Naive thymus-derived CD8-positive, alpha-beta T cell (primary cell): ENCODE measurements around the gene MAGEA10. TPM values are rescaled to one million over a fixed set of nuclear protein-coding genes. Genes with fewer than 3 reads are reported as not detected.
A peak's percentile ranks its signal among the peaks of the same experiment; 100 is the strongest.
"Not testable (repeated sequence)": the region's sequence is repeated elsewhere in the genome, so short reads cannot be mapped to it uniquely, and the experiment has no call there.

Source experiments
- ATAC-seq, 2 donors: fragments of 150-1000 bp; cut with Tn5 transposase in 1 of 2; sonication (Bioruptor Pico), chemical (Tn5 transposase) in 1 of 2; 1 replicate in 1 of 2; 2 replicates in 1 of 2; pipeline ENCODE4 v1.10.0; 2021; ENCODE audit warnings: mild to moderate bottlenecking in 2 of 2, moderate library complexity in 2 of 2
- POLR2A ChIA-PET: fragments of 350-600 bp; sonication (Branson Sonifier 250); formaldehyde crosslinking; loops from one replicate; lab custom pipeline; 2021; ENCODE audit warnings: antibody characterized with exemption; lab: Charles Lee
- DNase-seq, 10 donors: peaks; one replicate each; pipeline versions ENCODE4 v3.0.0 to v3.0.0-alpha.2; 2020 to 2022
- H3K27ac Mint-ChIP-seq, 10 donors: one replicate each; pipeline ENCODE4 v1.8.0; 2020 to 2022; ENCODE audit warnings: mild to moderate bottlenecking in 10 of 10, mixed read lengths in 10 of 10, moderate library complexity in 4 of 10, inconsistent platforms in 1 of 10
- H3K27me3 Mint-ChIP-seq, 5 donors: one replicate each; pipeline ENCODE4 v1.8.0; 2021 to 2022; ENCODE audit warnings: mixed read lengths in 5 of 5
- H3K36me3 Mint-ChIP-seq, 3 donors: one replicate each; pipeline ENCODE4 v1.8.0; 2020 to 2022; ENCODE audit warnings: mixed read lengths in 3 of 3, mild to moderate bottlenecking in 2 of 3, inconsistent platforms in 1 of 3
- H3K4me1 Mint-ChIP-seq, 4 donors: one replicate each; pipeline ENCODE4 v1.8.0; 2021 to 2022; ENCODE audit warnings: mixed read lengths in 4 of 4
- H3K4me3 Mint-ChIP-seq, 10 donors: one replicate each; pipeline ENCODE4 v1.8.0; 2020 to 2022; ENCODE audit warnings: mild to moderate bottlenecking in 10 of 10, mixed read lengths in 10 of 10, moderate library complexity in 6 of 10, inconsistent platforms in 1 of 10
- H3K9me3 Mint-ChIP-seq, 9 donors: one replicate each; pipeline ENCODE4 v1.8.0; 2020 to 2022; ENCODE audit warnings: mixed read lengths in 9 of 9, mild to moderate bottlenecking in 3 of 9, inconsistent platforms in 1 of 9, moderate library complexity in 1 of 9
- polyA plus RNA-seq, 3 donors: library from polyadenylated mRNA; unstranded; fragments of 300-500 nt; fragmentation: Illumina TruSeq; gene quantifications; one replicate each; pipeline ENCODE4 v1.2.3, GENCODE V29; 2021
- total RNA-seq, 8 experiments: library from RNA in 2 of 8; stranded (reverse) in 2 of 8; gene quantifications; one replicate each; pipeline ENCODE4 v1.2.3 and lab custom pipeline; 2021 to 2026

MAGEA10 gene
- total and polyA plus RNA-seq, 5 experiments from 2014 or later, result not detected

DNA sequence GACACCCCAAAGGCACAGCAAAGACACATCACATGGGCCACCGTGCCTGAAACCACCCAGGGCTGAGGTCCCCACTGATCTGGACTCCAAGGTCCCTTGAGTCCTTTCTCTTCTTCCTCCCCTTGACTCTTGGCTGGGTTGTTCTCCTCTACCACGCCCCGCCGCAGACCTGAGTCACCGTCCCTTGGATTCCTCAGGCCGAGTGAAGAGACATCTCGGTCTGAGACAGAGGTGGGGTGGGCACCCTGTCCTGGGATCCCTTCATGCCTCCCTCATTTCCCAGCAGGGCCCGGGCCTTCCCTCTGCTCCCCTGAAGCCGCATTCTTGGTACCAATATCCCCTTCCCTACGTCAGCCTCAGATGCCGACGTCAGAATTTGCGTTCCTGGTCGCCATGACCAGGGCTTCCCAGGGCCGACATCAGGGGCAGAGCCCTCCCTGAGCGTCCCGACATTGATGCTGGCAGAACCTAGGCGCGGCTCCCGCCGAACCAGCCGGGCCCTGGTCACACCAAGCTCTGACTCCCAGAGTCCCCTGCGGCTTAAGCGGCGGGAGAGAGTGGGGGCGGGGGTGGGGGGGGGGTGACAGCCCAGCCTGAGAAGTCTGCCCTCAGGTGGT, 498 bp downstream of the MAGEA10 start:
- no peak overlapping the region for H3K4me3 Mint-ChIP-seq
- H3K27me3 Mint-ChIP-seq, result no peaks in the 10 kb centered on the region
- ATAC-seq, result no peak
- peaks cover 0 to 2% (median 0%) of the 10 kb centered on the region in 9 donors for H3K9me3 Mint-ChIP-seq
- POLR2A ChIA-PET, result no interaction called here
- H3K36me3 Mint-ChIP-seq, result no peaks in the 10 kb centered on the region
- H3K27ac Mint-ChIP-seq, result no peak overlapping the region
- DNase-seq, result no peak
- H3K4me1 Mint-ChIP-seq, result no peaks in the 10 kb centered on the region

DNA sequence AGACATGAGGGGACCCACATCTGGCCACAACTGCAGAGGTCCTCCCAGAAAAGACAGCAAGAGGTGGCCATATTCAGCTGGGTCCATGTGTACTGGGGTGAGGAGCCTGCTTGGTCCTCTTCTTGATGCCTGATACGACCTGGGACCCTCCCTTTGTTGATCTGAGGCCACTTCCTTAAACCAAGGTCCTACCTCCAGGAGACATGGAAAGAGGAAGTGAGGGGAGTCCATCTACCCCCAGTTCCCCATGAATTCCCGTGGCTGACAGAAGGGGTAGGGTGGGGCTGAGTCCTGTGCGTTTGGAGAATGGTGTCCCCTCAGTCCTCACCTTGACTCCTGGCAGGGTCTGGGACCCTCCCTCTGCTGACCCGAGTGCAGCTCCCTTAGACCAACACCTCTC, 2.1 kb downstream of the MAGEA10 start:
- Mint-ChIP-seq H3K4me1 (no peaks in the 10 kb centered on the region), H3K4me3 (no peak overlapping the region), H3K9me3 (peaks cover 0 to 2% (median 0%) of the 10 kb centered on the region in 9 donors), H3K36me3 (no peaks in the 10 kb centered on the region), H3K27me3 (no peaks in the 10 kb centered on the region), H3K27ac (peak overlapping the region in 1 of 10 donors; percentile 34)
- DNase-seq, result no peak
- ATAC-seq, result no peak
- POLR2A ChIA-PET, result no interaction called here

- Mint-ChIP-seq H3K27ac (no peak overlapping the region), H3K4me3 (no peak overlapping the region), H3K4me1 (no peaks in the 10 kb centered on the region), H3K9me3 (no peaks in the 10 kb centered on the region), H3K27me3 (peaks cover 0 to 4% (median 0%) of the 10 kb centered on the region in 5 donors), H3K36me3 (no peaks in the 10 kb centered on the region)
- DNase-seq (no peak), ATAC-seq (no peak)
- POLR2A ChIA-PET, result no interaction called here
These were observed 6.9 kb downstream of the MAGEA10 start for GRCh38 chrX:152131525-152131924.

DNA sequence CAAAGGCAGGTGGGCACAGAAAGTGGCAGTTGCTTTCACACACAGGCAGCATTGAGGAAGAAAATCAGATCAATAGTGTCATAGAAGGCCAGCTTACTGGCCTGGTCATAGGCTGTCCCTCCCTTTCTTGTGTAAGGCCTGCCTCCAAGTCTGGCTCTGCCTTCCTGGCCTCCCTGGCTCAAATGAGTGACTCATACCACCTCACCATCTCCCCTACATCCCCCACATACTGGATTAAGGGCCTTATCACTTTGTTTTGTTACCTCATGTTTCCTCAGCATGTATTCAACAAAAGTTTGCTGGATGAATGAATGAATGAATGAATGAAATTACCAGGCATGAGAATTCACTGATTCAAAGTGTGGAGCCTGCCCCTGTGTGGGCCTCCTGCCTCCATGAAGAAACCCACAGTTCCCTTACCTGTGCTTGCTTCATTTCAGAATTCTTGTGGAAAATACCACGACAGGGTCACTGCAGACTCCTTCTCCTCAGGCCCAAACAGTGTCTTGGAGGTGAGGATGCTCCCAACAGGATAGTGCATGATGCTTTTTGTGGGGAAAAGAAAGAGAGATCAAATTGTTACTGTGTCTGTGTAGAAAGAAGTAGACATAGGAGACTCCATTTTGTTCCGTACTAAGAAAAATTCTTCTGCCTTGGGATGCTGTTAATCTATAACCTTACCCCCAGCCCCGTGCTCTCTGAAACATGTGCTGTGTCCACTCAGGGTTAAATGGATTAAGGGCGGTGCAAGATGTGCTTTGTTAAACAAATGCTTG, 9.1 kb downstream of the MAGEA10 start:
- H3K9me3 Mint-ChIP-seq, H3K4me3 Mint-ChIP-seq, H3K27ac Mint-ChIP-seq, H3K4me1 Mint-ChIP-seq, DNase-seq, POLR2A ChIA-PET, H3K36me3 Mint-ChIP-seq, ATAC-seq, H3K27me3 Mint-ChIP-seq: not testable (repeated sequence)

GRCh38 chrX:152117305-152117704, 21.1 kb downstream of the MAGEA10 start:
- no peak for ATAC-seq
- POLR2A ChIA-PET, result no interaction called here
- no peak overlapping the region for H3K27ac Mint-ChIP-seq
- H3K27me3 Mint-ChIP-seq, result no peaks in the 10 kb centered on the region
- no peaks in the 10 kb centered on the region for H3K4me1 Mint-ChIP-seq
- H3K4me3 Mint-ChIP-seq, result no peak overlapping the region
- no peak for DNase-seq
- no peaks in the 10 kb centered on the region for H3K36me3 Mint-ChIP-seq
- no peaks in the 10 kb centered on the region for H3K9me3 Mint-ChIP-seq

DNA sequence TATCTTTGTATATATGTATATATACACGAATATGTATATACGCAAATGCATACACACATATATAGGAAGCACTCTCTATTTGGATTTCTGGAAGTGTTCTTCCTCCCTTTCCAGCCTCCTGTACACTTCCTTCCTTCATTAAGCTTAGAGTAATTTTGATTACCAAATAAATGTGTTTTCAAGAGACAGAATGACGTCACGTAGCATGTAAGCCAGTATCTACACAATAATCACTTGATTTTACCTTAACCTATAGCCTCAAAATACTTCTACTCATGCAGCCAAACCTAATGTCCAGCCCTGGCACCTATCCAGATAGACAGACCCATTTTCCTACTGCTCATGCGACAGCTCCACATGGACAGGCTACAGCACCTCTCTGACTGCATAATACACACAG, 29.9 kb downstream of the MAGEA10 start:
- Mint-ChIP-seq H3K9me3 (no peaks in the 10 kb centered on the region), H3K27me3 (peaks cover 0 to 5% (median 0%) of the 10 kb centered on the region in 5 donors), H3K36me3 (no peaks in the 10 kb centered on the region), H3K4me1 (no peaks in the 10 kb centered on the region), H3K4me3 (no peak overlapping the region), H3K27ac (peak overlapping the region in 1 of 10 donors; percentile 3)
- DNase-seq (no peak), ATAC-seq (no peak)
- POLR2A ChIA-PET, result no interaction called here

DNA sequence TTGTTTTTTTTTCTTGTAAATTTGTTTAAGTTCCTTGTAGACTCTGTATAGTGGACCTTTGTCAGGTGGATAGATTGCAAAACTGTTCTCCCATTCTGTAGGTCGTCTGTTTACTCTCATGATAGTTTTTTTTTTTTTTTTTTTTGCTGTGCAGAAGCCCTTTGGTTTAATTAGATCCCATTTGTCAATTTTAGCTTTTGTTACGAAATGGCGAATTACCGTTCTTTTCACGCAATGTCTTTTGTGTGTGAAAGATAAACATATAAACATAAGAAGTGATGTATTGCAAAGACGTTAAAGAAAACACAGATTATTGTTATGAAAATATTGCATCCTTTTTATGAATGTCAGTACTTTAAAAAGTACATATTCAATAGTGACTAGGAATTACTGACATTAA, 34.5 kb downstream of the MAGEA10 start:
- DNase-seq (no peak), ATAC-seq (no peak)
- Mint-ChIP-seq H3K36me3 (no peaks in the 10 kb centered on the region), H3K27me3 (peaks cover 0 to 4% (median 0%) of the 10 kb centered on the region in 5 donors), H3K4me3 (no peak overlapping the region), H3K27ac (no peak overlapping the region), H3K4me1 (no peaks in the 10 kb centered on the region), H3K9me3 (peaks cover 0 to 5% (median 0%) of the 10 kb centered on the region in 9 donors)
- POLR2A ChIA-PET, result no interaction called here

- H3K4me1 Mint-ChIP-seq, result no peaks in the 10 kb centered on the region
- H3K27ac Mint-ChIP-seq, result no peak overlapping the region
- no peaks in the 10 kb centered on the region for H3K9me3 Mint-ChIP-seq
- ATAC-seq (no peak), DNase-seq (no peak)
- no peak overlapping the region for H3K4me3 Mint-ChIP-seq
- no peaks in the 10 kb centered on the region for H3K27me3 Mint-ChIP-seq
- H3K36me3 Mint-ChIP-seq, result no peaks in the 10 kb centered on the region
- POLR2A ChIA-PET, result no interaction called here
These were observed 52.2 kb downstream of the MAGEA10 start for GRCh38 chrX:152086141-152086540.

Other genes starting within 250 kb of the MAGEA10 start
- gene MAGEA4, start 225.7 kb downstream of the MAGEA10 start, total RNA-seq, result not detected
- not detected for gene MAGEA4, start 225.7 kb downstream of the MAGEA10 start, polyA plus RNA-seq
- gene GABRE, start 163.9 kb downstream of the MAGEA10 start, total RNA-seq, result not detected
- not detected for gene GABRE, start 163.9 kb downstream of the MAGEA10 start, polyA plus RNA-seq